Measurements from ENCODE around the gene ADGRV1. TPM values are rescaled to one million over a fixed set of nuclear protein-coding genes. Genes with fewer than 3 reads are reported as not detected.

Gene ADGRV1
- total and polyA plus RNA-seq, 7 donors, result 0.05 to 0.83 (median 0.11) TPM; not detected in 1

DNA sequence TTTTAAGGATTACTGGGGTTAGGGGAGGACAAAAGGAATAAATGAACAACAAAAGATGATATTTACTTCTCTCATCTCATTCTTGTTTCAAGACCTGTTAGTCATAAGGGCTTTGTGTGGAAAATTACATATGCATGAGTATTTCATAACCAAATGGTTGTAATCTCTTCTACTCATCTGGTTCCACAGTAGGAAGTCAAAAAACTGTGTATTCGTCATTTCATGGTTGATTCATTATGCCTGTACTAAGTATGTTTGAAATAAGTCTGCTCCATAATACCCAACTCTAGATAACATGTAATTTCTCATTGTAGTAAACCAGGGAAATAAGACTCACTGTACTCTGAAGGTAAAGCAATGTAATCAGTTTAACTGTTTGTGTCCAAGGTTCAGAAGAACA, 611.7 kb downstream of the ADGRV1 start:
- no peaks in the 10 kb centered on the region for H3K27me3 ChIP-seq (ENCODE audit: insufficient read depth in 3 of 3, low read length in 2 of 3)
- no peak for ATAC-seq

DNA sequence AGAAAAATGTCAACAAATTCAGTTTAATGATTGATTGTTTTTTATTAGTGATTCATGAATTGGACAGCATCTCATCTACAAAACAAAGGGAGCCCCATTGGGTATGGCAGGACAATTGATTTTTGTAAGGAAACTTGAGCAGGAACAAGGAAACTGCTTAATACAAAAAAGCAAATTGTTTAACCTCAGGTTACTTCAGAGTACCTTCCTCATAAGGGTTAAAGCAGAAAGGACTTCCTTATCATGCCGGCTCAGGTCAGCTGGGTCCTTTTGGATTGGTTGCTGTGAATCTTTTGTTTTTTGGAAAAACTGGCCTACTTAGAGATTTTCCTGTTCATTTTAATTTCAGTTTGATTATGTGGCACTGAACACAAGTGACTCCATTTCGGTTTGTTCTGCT, 612.7 kb downstream of the ADGRV1 start:
- no peak overlapping the region for H3K4me3 ChIP-seq
- H3K27me3 ChIP-seq (ENCODE audit: insufficient read depth in 3 of 3, low read length in 2 of 3), result no peaks in the 10 kb centered on the region
- H3K9me3 ChIP-seq, result no peaks in the 10 kb centered on the region
- no peak for ATAC-seq
- intact Hi-C loops (cut with DNase I), result no loop called here
- DNase-seq, result no peak
- TF ChIP-seq, protein P1, sequence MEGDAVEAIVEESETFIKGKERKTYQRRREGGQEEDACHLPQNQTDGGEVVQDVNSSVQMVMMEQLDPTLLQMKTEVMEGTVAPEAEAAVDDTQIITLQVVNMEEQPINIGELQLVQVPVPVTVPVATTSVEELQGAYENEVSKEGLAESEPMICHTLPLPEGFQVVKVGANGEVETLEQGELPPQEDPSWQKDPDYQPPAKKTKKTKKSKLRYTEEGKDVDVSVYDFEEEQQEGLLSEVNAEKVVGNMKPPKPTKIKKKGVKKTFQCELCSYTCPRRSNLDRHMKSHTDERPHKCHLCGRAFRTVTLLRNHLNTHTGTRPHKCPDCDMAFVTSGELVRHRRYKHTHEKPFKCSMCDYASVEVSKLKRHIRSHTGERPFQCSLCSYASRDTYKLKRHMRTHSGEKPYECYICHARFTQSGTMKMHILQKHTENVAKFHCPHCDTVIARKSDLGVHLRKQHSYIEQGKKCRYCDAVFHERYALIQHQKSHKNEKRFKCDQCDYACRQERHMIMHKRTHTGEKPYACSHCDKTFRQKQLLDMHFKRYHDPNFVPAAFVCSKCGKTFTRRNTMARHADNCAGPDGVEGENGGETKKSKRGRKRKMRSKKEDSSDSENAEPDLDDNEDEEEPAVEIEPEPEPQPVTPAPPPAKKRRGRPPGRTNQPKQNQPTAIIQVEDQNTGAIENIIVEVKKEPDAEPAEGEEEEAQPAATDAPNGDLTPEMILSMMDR (IDR thresholded peaks at IDR 0.05), result no peak
- no peaks in the 10 kb centered on the region for H3K4me1 ChIP-seq
- H3K36me3 ChIP-seq (ENCODE audit: insufficient read depth in 1 of 2, low read depth in 1 of 2), result no peaks in the 10 kb centered on the region
- no peak overlapping the region for H3K27ac ChIP-seq
- 74 to 79% (median 76%) methylated on average over 2 of the region's 2 CpGs for WGBS, 3 donors

More for the DNA sequence above, 611.7 kb downstream of the ADGRV1 start:
- 0 to 3% (median 0%) methylated on average over 1 of the region's 1 CpG for WGBS, 3 donors
- Histone ChIP-seq H3K4me1 (no peaks in the 10 kb centered on the region), H3K27ac (no peak overlapping the region), H3K9me3 (no peaks in the 10 kb centered on the region), H3K4me3 (no peak overlapping the region), H3K36me3 (ENCODE audit: insufficient read depth in 1 of 2, low read depth in 1 of 2) (no peaks in the 10 kb centered on the region)
- intact Hi-C loops (cut with DNase I), result no loop called here
- no peak for DNase-seq
- TF ChIP-seq, protein P1 (IDR thresholded peaks at IDR 0.05), result no peak

GRCh38 chr5:91174396-91174795, 615.8 kb downstream of the ADGRV1 start:
- Histone ChIP-seq H3K27me3 (ENCODE audit: insufficient read depth in 3 of 3, low read length in 2 of 3) (no peaks in the 10 kb centered on the region), H3K4me3 (no peak overlapping the region), H3K36me3 (ENCODE audit: insufficient read depth in 1 of 2, low read depth in 1 of 2) (no peaks in the 10 kb centered on the region), H3K9me3 (no peaks in the 10 kb centered on the region), H3K27ac (no peak overlapping the region), H3K4me1 (no peaks in the 10 kb centered on the region)
- TF ChIP-seq, protein P1 (IDR thresholded peaks at IDR 0.05), result no peak
- intact Hi-C loops (cut with DNase I), result no loop called here
- ATAC-seq (no peak), DNase-seq (no peak)

DNA sequence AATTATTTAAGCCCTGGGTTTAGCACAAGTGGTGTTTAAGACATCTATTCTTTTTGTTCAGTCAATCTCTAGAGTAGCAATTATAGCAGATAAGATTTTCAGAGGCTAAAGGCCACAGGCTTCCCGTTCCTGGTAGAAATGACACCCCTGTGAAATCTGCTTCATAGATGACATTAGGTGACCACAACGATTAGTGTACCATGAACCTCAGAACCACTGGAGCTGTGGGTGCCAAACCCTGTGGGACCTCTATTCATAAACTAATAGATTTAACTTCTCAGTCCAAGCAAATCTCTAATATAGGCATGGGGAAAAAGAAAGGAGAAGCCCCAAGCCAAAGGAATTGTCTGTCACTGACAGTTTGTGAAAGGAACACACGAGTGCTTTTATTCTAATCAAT, 617.1 kb downstream of the ADGRV1 start:
- intact Hi-C loops (cut with DNase I), result no loop called here
- no peaks in the 10 kb centered on the region for H3K36me3 ChIP-seq (ENCODE audit: insufficient read depth in 1 of 2, low read depth in 1 of 2)
- DNase-seq (no peak), ATAC-seq (no peak)
- TF ChIP-seq, protein P1 (IDR thresholded peaks at IDR 0.05), result no peak
- 73 to 76% (median 75%) methylated on average over 3 of the region's 3 CpGs for WGBS, 3 donors
- no peaks in the 10 kb centered on the region for H3K27me3 ChIP-seq (ENCODE audit: insufficient read depth in 3 of 3, low read length in 2 of 3)
- no peaks in the 10 kb centered on the region for H3K9me3 ChIP-seq
- no peak overlapping the region for H3K27ac ChIP-seq
- no peak overlapping the region for H3K4me3 ChIP-seq
- no peaks in the 10 kb centered on the region for H3K4me1 ChIP-seq

GRCh38 chr5:91176288-91177016, 617.9 kb downstream of the ADGRV1 start:
- WGBS, 3 donors, result 54 to 68% (median 63%) methylated on average over 6 of the region's 6 CpGs
- H3K9me3 ChIP-seq, result no peaks in the 10 kb centered on the region
- ATAC-seq, result no peak
- no peaks in the 10 kb centered on the region for H3K27me3 ChIP-seq (ENCODE audit: insufficient read depth in 3 of 3, low read length in 2 of 3)
- H3K4me3 ChIP-seq, result no peak overlapping the region
- DNase-seq, result no peak
- H3K36me3 ChIP-seq (ENCODE audit: insufficient read depth in 1 of 2, low read depth in 1 of 2), result no peaks in the 10 kb centered on the region
- TF ChIP-seq, protein P1 (IDR thresholded peaks at IDR 0.05), result no peak
- no peaks in the 10 kb centered on the region for H3K4me1 ChIP-seq
- no peak overlapping the region for H3K27ac ChIP-seq
- intact Hi-C loops (cut with DNase I), result no loop called here
